Transverse colon (tissue), 4 donors: ENCODE results near the gene PALB2. TPM values are rescaled to one million over a fixed set of nuclear protein-coding genes. Genes with fewer than 3 reads are reported as not detected.

Experiments
- DNase-seq: peaks from one replicate; pipeline ENCODE4 v3.0.0-alpha.2; 2019
- H3K27ac ChIP-seq, 4 donors: fragments of 200-600 bp; sonication (generic); 2 replicates each; pipeline ENCODE4 v1.5.1; 2016 to 2018; ENCODE audit warnings: inconsistent platforms in 4 of 4
- H3K27me3 ChIP-seq: fragments of 200-600 bp; sonication (generic); 2 replicates; pipeline ENCODE4 v1.5.1; 2017; ENCODE audit warnings: inconsistent platforms
- H3K36me3 ChIP-seq, 4 donors: fragments of 200-600 bp; sonication (generic); 2 replicates each; pipeline ENCODE4 v1.5.1; 2017 to 2019; ENCODE audit warnings: inconsistent platforms in 4 of 4
- H3K4me1 ChIP-seq, 4 donors: fragments of 200-600 bp; sonication (generic); 2 replicates each; pipeline ENCODE4 v1.5.1; 2017 to 2020; ENCODE audit warnings: inconsistent platforms in 4 of 4
- H3K4me3 ChIP-seq, 4 donors: fragments of 200-600 bp; sonication (generic); 1 replicate in 1 of 4; 2 replicates in 3 of 4; pipeline versions ENCODE4 v1.5.1 to v1.6.1; 2017 to 2019; ENCODE audit warnings: inconsistent platforms in 4 of 4
- H3K9me3 ChIP-seq, 2 donors: fragments of 200-600 bp; sonication (generic); 2 replicates each; pipeline ENCODE4 v1.5.1; 2017 to 2019; ENCODE audit warnings: inconsistent platforms in 2 of 2
- EP300 ChIP-seq: sonication (generic); formaldehyde crosslinking; IDR thresholded peaks from one replicate; pipeline ENCODE4 v1.6.1; 2017; ENCODE audit warnings: antibody characterized with exemption, low read depth
- POLR2A ChIP-seq: fragments of 450-650 bp; IDR thresholded peaks from one replicate; pipeline ENCODE4 v1.6.1; 2016; ENCODE audit warnings: antibody characterized with exemption, mild to moderate bottlenecking, moderate library complexity
- POLR2AphosphoS5 ChIP-seq, 3 donors: sonication (generic); formaldehyde crosslinking; IDR thresholded peaks; one replicate each; pipeline ENCODE4 v1.6.1; 2016; ENCODE audit warnings: antibody characterized with exemption in 3 of 3
- WGBS, 2 donors: methylation state at CpG; one replicate each; pipeline ENCODE4 v1.1.5; 2018; ENCODE audit warnings: low coverage in 1 of 2; 5-methylcytosine and 5-hydroxymethylcytosine counted together
- in situ Hi-C, 4 donors: fragments of 200-750 bp; cut with MboI; loops; one replicate each; pipeline versions ENCODE4 v1.15.0 to v1.15.1; 2017; ENCODE audit warnings: low sequenced_read_pairs in 3 of 4, low pct_ligation_motif_present in 1 of 4, low pct_unique_long_range_greater_than_20kb in 1 of 4
- intact Hi-C: fragments of 100-400 bp; cut with DNase I; formaldehyde crosslinking; loops from one replicate; pipeline ENCODE4 v1.15.1; 2023; ENCODE audit warnings: low total_unique reads
- total RNA-seq, 4 donors: library from RNA; depleted of rRNA; stranded (reverse); fragments of >200 nt; gene quantifications; one replicate each; pipeline ENCODE4 v1.1.0, GENCODE V29; 2016
- TF ChIP-seq, protein P1 (sequence below), 5 experiments: fragments of 200-600 bp in 3 of 5; fragments of 450-650 bp in 2 of 5; sonication (generic) in 3 of 5; IDR thresholded peaks; 1 replicate in 2 of 5; 2 replicates in 3 of 5; pipeline ENCODE4 v1.5.1; 2016 to 2017; ENCODE audit warnings: antibody characterized with exemption in 5 of 5, inconsistent platforms in 3 of 5, mild to moderate bottlenecking in 2 of 5, moderate library complexity in 1 of 5

Gene PALB2
- total RNA-seq, 4 donors from 2014 or later = 1.4 to 10.6 (median 8.0) TPM

DNA sequence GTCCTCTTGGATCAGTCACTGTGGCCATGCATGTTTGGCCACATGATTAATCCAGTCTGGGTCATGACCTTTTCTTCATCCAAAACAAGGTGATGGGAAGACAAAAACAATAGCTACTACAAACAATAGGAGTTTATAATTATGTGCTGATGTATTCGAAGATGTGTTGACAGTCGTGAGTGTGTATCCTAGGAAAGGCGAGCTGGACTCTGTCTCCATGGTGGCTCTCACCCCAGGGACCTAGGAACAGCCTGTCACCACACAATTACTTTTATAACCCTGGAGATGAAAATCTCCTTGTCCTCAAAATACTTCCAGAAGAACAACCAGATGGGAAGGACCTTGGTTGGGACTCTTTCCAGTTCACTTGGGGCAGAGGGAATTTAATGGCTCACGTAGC lies 27.8 kb upstream of the PALB2 start:
- intact Hi-C loops = no loop called here
- no peaks in the 10 kb centered on the region for H3K4me1 ChIP-seq
- WGBS, 2 donors = 82 to 87% methylated on average over 3 to 4 of the region's 4 CpGs
- TF ChIP-seq, protein P1, sequence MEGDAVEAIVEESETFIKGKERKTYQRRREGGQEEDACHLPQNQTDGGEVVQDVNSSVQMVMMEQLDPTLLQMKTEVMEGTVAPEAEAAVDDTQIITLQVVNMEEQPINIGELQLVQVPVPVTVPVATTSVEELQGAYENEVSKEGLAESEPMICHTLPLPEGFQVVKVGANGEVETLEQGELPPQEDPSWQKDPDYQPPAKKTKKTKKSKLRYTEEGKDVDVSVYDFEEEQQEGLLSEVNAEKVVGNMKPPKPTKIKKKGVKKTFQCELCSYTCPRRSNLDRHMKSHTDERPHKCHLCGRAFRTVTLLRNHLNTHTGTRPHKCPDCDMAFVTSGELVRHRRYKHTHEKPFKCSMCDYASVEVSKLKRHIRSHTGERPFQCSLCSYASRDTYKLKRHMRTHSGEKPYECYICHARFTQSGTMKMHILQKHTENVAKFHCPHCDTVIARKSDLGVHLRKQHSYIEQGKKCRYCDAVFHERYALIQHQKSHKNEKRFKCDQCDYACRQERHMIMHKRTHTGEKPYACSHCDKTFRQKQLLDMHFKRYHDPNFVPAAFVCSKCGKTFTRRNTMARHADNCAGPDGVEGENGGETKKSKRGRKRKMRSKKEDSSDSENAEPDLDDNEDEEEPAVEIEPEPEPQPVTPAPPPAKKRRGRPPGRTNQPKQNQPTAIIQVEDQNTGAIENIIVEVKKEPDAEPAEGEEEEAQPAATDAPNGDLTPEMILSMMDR (IDR thresholded peaks at IDR 0.05) = no peak
- no peak for TF ChIP-seq POLR2A
- no peak for TF ChIP-seq POLR2AphosphoS5 (IDR thresholded peaks at IDR 0.05)
- TF ChIP-seq EP300 = no peak
- in situ Hi-C loops = no loop called here
- no peak overlapping the region for H3K4me3 ChIP-seq
- DNase-seq = no peak
- no peak overlapping the region for H3K27ac ChIP-seq
- H3K27me3 ChIP-seq = no peaks in the 10 kb centered on the region
- peaks cover 0 to 46% (median 18%) of the 10 kb centered on the region in 4 donors for H3K36me3 ChIP-seq
- H3K9me3 ChIP-seq = no peaks in the 10 kb centered on the region

DNA sequence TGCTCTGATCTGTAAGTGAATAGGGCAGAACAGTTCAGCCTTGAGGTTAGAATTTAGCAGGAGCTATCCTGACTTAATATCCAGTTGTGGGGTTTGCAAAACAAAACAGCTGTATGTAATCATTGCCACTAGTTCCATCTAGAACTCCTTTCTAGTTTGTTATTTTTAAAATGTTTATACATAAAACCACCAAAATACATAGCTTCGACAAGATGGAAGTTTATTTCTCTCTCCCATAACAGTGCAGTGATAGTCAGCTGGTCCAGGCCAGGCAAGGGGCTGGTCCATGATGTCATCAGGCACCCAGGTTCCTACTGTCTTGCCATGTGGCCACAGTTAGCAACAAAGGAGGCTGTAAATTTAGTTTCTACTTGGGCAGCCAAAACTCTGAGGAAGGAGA lies 27.1 kb upstream of the PALB2 start:
- in situ Hi-C loops = no loop called here
- WGBS, 2 donors = 57 to 70% methylated on average over 1 of the region's 1 CpG
- H3K36me3 ChIP-seq = peaks cover 0 to 52% (median 20%) of the 10 kb centered on the region in 4 donors

DNA sequence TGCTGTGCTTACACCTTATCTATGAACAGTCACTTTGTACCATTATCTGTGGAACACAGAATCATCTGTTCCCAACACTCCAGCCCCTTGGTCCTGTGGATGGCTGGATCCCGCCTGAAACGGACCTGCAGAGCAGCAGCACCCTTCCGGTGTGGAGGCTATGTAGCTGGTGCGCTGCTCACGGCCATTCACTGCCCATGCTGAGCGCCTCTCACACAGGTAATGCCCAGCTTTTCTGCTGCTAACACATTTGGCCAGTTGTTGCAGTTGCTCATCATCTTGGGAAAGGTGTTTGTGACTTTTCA lies 26.2 kb upstream of the PALB2 start:
- no peak for DNase-seq
- in situ Hi-C loops = no loop called here
- Histone ChIP-seq H3K27me3 (no peaks in the 10 kb centered on the region), H3K9me3 (no peaks in the 10 kb centered on the region), H3K27ac (no peak overlapping the region), H3K4me1 (no peaks in the 10 kb centered on the region), H3K36me3 (peaks cover 0 to 62% (median 24%) of the 10 kb centered on the region in 4 donors), H3K4me3 (no peak overlapping the region)
- intact Hi-C loops = no loop called here
- 95% methylated on average over 6 of the region's 6 CpGs; no CpG with 5 or more reads in 1 of the 2 donors for WGBS, 2 donors
- TF ChIP-seq, protein P1 (IDR thresholded peaks at IDR 0.05) = no peak
- TF ChIP-seq EP300 = no peak
- TF ChIP-seq POLR2AphosphoS5 (IDR thresholded peaks at IDR 0.05) = no peak
- TF ChIP-seq POLR2A = no peak

More for the DNA sequence above, 27.1 kb upstream of the PALB2 start:
- no peak overlapping the region for H3K27ac ChIP-seq
- no peaks in the 10 kb centered on the region for H3K9me3 ChIP-seq
- no peak for TF ChIP-seq POLR2AphosphoS5 (IDR thresholded peaks at IDR 0.05)
- TF ChIP-seq, protein P1 (IDR thresholded peaks at IDR 0.05) = no peak
- no peak for TF ChIP-seq POLR2A
- H3K4me3 ChIP-seq = no peak overlapping the region
- no peaks in the 10 kb centered on the region for H3K4me1 ChIP-seq
- no peak for DNase-seq
- intact Hi-C loops = no loop called here
- H3K27me3 ChIP-seq = no peaks in the 10 kb centered on the region

DNA sequence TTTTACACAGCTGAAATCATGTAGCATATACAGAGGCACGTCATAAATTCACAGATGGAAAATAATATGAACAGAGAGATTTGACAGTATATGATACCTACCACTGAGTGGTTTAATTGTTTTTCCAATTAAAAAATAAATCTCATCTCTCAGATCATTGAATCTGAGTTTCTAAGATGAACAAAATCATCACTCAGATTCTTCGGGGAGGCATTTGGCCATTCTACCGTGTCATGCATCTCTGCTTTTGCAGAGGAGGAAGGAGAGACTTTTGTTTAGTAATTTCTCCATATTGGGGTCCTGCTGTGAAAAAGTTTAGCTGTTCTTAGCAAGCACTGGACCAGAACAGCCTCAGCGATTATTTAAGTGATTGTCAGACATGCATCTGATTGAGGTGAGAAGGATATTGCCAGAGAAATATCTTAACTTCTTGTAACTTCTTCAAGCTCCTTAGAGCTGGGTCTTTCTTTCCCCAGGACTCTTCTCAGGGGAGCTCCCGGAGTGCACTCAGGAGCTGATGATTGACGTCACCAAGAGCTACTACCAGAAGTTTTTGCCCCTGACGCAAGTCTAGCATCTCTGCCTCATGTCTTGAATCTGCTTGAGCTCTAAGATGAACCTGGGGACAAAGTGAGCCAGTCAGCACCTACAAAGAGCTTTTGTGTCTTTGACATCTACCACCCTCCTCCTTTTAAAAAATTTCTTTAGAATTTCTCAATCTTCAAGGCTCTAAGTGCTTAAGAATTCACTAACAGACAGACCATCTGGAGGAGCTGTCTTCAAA lies 25.7 kb upstream of the PALB2 start:
- intact Hi-C loops = no loop called here
- no peaks in the 10 kb centered on the region for H3K9me3 ChIP-seq
- H3K4me3 ChIP-seq = no peak overlapping the region
- no peak for DNase-seq
- no peak for TF ChIP-seq POLR2AphosphoS5 (IDR thresholded peaks at IDR 0.05)
- no peak for TF ChIP-seq POLR2A
- TF ChIP-seq EP300 = no peak
- TF ChIP-seq, protein P1 (IDR thresholded peaks at IDR 0.05) = no peak
- no peak overlapping the region for H3K27ac ChIP-seq
- H3K36me3 ChIP-seq = peaks cover 0 to 67% (median 26%) of the 10 kb centered on the region in 4 donors
- H3K4me1 ChIP-seq = no peaks in the 10 kb centered on the region
- in situ Hi-C loops = no loop called here
- H3K27me3 ChIP-seq = no peaks in the 10 kb centered on the region
- WGBS, 2 donors = 90 to 94% methylated on average over 4 to 7 of the region's 7 CpGs
